HEK293 (cell line): ENCODE results near the gene JMJD4.

Experiments used
- GLIS2 ChIP-seq: fragments of 450-650 bp; formaldehyde crosslinking; IDR thresholded peaks from 2 replicates; pipeline ENCODE4 v1.5.1; 2016; ENCODE audit warnings: missing biosample characterization, missing genetic modification characterization
- HOXA7 ChIP-seq: sonication (generic); formaldehyde crosslinking; IDR thresholded peaks from 2 replicates; pipeline ENCODE4 v1.8.1; 2022; ENCODE audit warnings: missing genetic modification reagents, borderline replicate concordance
- KLF8 ChIP-seq: fragments of 450-650 bp; formaldehyde crosslinking; IDR thresholded peaks from 2 replicates; pipeline ENCODE4 v1.5.1; 2016; ENCODE audit warnings: missing biosample characterization, missing genetic modification characterization
- MZF1 ChIP-seq: fragments of 450-650 bp; formaldehyde crosslinking; IDR thresholded peaks from 2 replicates; pipeline ENCODE4 v1.5.1; 2017; ENCODE audit warnings: missing biosample characterization, missing genetic modification characterization, borderline replicate concordance
- SCRT1 ChIP-seq: fragments of 450-650 bp; formaldehyde crosslinking; IDR thresholded peaks from 2 replicates; pipeline ENCODE4 v1.5.1; 2016; ENCODE audit warnings: missing biosample characterization, missing genetic modification characterization, borderline replicate concordance
- WT1 ChIP-seq: fragments of 450-650 bp; formaldehyde crosslinking; IDR thresholded peaks from 2 replicates; pipeline ENCODE4 v1.5.1; 2016; ENCODE audit warnings: missing biosample characterization, missing genetic modification characterization
- ZBTB17 ChIP-seq: fragments of 450-650 bp; formaldehyde crosslinking; IDR thresholded peaks from 2 replicates; pipeline ENCODE4 v1.5.1; 2016; ENCODE audit warnings: missing biosample characterization, missing genetic modification characterization
- ZEB2 ChIP-seq: fragments of 450-650 bp; formaldehyde crosslinking; IDR thresholded peaks from 2 replicates; pipeline ENCODE4 v1.5.1; 2016; ENCODE audit warnings: missing biosample characterization, missing genetic modification characterization
- ZFP69B ChIP-seq: fragments of 450-650 bp; formaldehyde crosslinking; IDR thresholded peaks from 2 replicates; pipeline ENCODE4 v1.5.1; 2016; ENCODE audit warnings: missing biosample characterization, missing genetic modification characterization
- ZNF138 ChIP-seq: fragments of 450-650 bp; formaldehyde crosslinking; IDR thresholded peaks from 2 replicates; pipeline ENCODE4 v1.5.1; 2016; ENCODE audit warnings: missing biosample characterization, missing genetic modification characterization, borderline replicate concordance
- ZNF202 ChIP-seq: fragments of 450-650 bp; formaldehyde crosslinking; IDR thresholded peaks from 2 replicates; pipeline ENCODE4 v1.5.1; 2016; ENCODE audit warnings: missing biosample characterization, missing genetic modification characterization, borderline replicate concordance
- ZNF211 ChIP-seq: fragments of 450-650 bp; formaldehyde crosslinking; IDR thresholded peaks from 2 replicates; pipeline ENCODE4 v1.5.1; 2016; ENCODE audit warnings: low read depth, missing biosample characterization, missing genetic modification characterization
- ZNF266 ChIP-seq: fragments of 450-650 bp; formaldehyde crosslinking; IDR thresholded peaks from 2 replicates; pipeline ENCODE4 v1.5.1; 2016; ENCODE audit warnings: missing biosample characterization, missing genetic modification characterization, low read depth
- ZNF394 ChIP-seq: fragments of 450-650 bp; formaldehyde crosslinking; IDR thresholded peaks from 2 replicates; pipeline ENCODE4 v1.5.1; 2016; ENCODE audit warnings: missing biosample characterization, missing genetic modification characterization, mild to moderate bottlenecking, moderate library complexity, borderline replicate concordance
- ZNF423 ChIP-seq: fragments of 450-650 bp; formaldehyde crosslinking; IDR thresholded peaks from 2 replicates; pipeline ENCODE4 v1.5.1; 2016; ENCODE audit warnings: missing biosample characterization, missing genetic modification characterization
- ZNF529 ChIP-seq: fragments of 450-650 bp; formaldehyde crosslinking; IDR thresholded peaks from 2 replicates; pipeline ENCODE4 v1.5.1; 2017; ENCODE audit warnings: missing genetic modification characterization, missing biosample characterization; ENCODE audit not compliant: insufficient replicate concordance
- ZNF549 ChIP-seq: fragments of 450-650 bp; IDR thresholded peaks from 2 replicates; pipeline ENCODE4 v1.5.1; 2018; ENCODE audit warnings: missing biosample characterization, missing genetic modification characterization, mild to moderate bottlenecking, inconsistent platforms, moderate library complexity
- ZNF626 ChIP-seq: fragments of 450-650 bp; sonication (Bioruptor Pico); formaldehyde crosslinking; IDR thresholded peaks from 2 replicates; pipeline ENCODE4 v1.5.1; 2018; ENCODE audit warnings: missing biosample characterization, missing genetic modification characterization, inconsistent platforms
- ZNF660 ChIP-seq: fragments of 450-650 bp; IDR thresholded peaks from 2 replicates; pipeline ENCODE4 v1.5.1; 2018; ENCODE audit warnings: missing biosample characterization, mild to moderate bottlenecking, missing genetic modification characterization
- ZNF707 ChIP-seq: fragments of 450-650 bp; formaldehyde crosslinking; IDR thresholded peaks from 2 replicates; pipeline ENCODE4 v1.5.1; 2016; ENCODE audit warnings: missing biosample characterization, missing genetic modification characterization
- ZNF792 ChIP-seq: fragments of 450-650 bp; formaldehyde crosslinking; IDR thresholded peaks from 2 replicates; pipeline ENCODE4 v1.5.1; 2016; ENCODE audit warnings: missing biosample characterization, missing genetic modification characterization
- TF ChIP-seq, protein P1 (sequence below): fragments of 450-650 bp; formaldehyde crosslinking; IDR thresholded peaks from 2 replicates; pipeline ENCODE4 v1.5.1; 2016; ENCODE audit warnings: missing biosample characterization, missing genetic modification characterization
- TF ChIP-seq, protein P2 (sequence below): fragments of 450-650 bp; formaldehyde crosslinking; IDR thresholded peaks from 2 replicates; pipeline ENCODE4; 2016; ENCODE audit warnings: missing biosample characterization, missing genetic modification characterization
- TF ChIP-seq, protein P3 (sequence below): fragments of 450-650 bp; formaldehyde crosslinking; IDR thresholded peaks from 2 replicates; pipeline ENCODE4 v1.5.1; 2016; ENCODE audit warnings: missing biosample characterization, missing genetic modification characterization
- TF ChIP-seq, protein P4 (sequence below): fragments of 450-650 bp; formaldehyde crosslinking; IDR thresholded peaks from 2 replicates; pipeline ENCODE4 v1.5.1; 2016; ENCODE audit warnings: missing biosample characterization, missing genetic modification characterization
- TF ChIP-seq, protein P5 (sequence below): fragments of 450-650 bp; formaldehyde crosslinking; IDR thresholded peaks from 2 replicates; pipeline ENCODE4 v1.5.1; 2017; ENCODE audit warnings: missing biosample characterization, mild to moderate bottlenecking, missing genetic modification characterization, moderate library complexity
- TF ChIP-seq, protein P6 (sequence below): fragments of 450-650 bp; formaldehyde crosslinking; IDR thresholded peaks from 2 replicates; pipeline ENCODE4 v1.5.1; 2016; ENCODE audit warnings: missing biosample characterization, missing genetic modification characterization
- TF ChIP-seq, protein P7 (sequence below): fragments of 450-650 bp; formaldehyde crosslinking; IDR thresholded peaks from 2 replicates; pipeline ENCODE4 v1.5.1; 2016; ENCODE audit warnings: missing biosample characterization, missing genetic modification characterization

Gene JMJD4

DNA sequence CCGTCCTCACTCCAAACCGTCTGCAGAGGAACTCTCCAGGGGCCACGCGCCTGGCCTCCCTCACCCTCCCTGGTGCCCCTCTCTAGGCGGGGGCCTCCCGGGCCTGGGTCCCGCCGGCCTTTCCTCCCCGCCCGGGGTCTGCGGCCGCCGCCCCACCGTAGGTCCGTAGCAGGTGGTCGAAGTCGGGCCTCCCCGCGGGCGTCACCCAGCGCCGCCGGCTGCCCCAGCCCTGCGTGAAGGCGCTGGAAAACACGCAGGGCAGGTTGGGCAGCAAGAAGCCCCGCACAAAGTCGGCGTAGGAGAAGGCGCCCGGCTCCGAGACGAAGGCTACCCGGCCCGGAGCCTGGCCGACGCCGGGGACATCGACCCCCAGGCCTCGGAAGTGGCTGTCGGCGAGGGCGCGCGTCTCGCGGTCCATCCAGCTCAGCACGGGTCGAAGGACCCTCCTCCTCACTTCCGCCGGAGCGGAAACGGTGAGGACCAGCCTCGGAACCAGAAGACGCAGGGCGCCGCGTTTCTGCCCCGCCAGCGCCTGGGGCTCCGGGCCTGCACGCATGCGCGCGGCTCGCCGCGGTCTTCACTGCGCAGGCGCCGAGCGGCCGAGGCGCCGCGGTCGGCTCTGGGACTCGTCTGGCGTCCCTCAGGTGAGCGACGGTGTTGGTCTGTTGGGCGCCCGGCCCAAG, at the start of gene JMJD4, which contains the start of gene SNAP47 (continued):
- TF ChIP-seq, protein P1, sequence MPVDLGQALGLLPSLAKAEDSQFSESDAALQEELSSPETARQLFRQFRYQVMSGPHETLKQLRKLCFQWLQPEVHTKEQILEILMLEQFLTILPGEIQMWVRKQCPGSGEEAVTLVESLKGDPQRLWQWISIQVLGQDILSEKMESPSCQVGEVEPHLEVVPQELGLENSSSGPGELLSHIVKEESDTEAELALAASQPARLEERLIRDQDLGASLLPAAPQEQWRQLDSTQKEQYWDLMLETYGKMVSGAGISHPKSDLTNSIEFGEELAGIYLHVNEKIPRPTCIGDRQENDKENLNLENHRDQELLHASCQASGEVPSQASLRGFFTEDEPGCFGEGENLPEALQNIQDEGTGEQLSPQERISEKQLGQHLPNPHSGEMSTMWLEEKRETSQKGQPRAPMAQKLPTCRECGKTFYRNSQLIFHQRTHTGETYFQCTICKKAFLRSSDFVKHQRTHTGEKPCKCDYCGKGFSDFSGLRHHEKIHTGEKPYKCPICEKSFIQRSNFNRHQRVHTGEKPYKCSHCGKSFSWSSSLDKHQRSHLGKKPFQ (tag by site-specific recombination) = no peak
- TF ChIP-seq SCRT1 (no peak), ZNF138 (tag by site-specific recombination) (no peak), WT1 (tag by site-specific recombination) (peak; percentile 77), ZNF792 (peak; percentile 38; the same call in 1 of the 2 replicates), ZNF423 (peak; percentile 18), ZNF660 (tag by site-specific recombination) (no peak; the same call in 1 of the 2 replicates), HOXA7 (CRISPR knock-in tag) (no peak; the same call in 1 of the 2 replicates), ZNF211 (no peak), ZBTB17 (tag by site-specific recombination) (peak; percentile 87; the same call in 1 of the 2 replicates), ZNF626 (no peak; the same call in 1 of the 2 replicates), ZNF707 (no peak), ZNF266 (tag by site-specific recombination) (peak; percentile 9; the same call in 1 of the 2 replicates), KLF8 (peak; percentile 96), ZEB2 (peak; percentile 91), ZNF202 (tag by site-specific recombination) (no peak), ZNF529 (no peak), ZNF549 (tag by site-specific recombination) (no peak), GLIS2 (tag by site-specific recombination) (peak; percentile 99), ZFP69B (tag by site-specific recombination) (peak; percentile 72), MZF1 (no peak; the same call in 1 of the 2 replicates), ZNF394 (tag by site-specific recombination) (peak; percentile 59; the same call in 1 of the 2 replicates)
- TF ChIP-seq, protein P2, sequence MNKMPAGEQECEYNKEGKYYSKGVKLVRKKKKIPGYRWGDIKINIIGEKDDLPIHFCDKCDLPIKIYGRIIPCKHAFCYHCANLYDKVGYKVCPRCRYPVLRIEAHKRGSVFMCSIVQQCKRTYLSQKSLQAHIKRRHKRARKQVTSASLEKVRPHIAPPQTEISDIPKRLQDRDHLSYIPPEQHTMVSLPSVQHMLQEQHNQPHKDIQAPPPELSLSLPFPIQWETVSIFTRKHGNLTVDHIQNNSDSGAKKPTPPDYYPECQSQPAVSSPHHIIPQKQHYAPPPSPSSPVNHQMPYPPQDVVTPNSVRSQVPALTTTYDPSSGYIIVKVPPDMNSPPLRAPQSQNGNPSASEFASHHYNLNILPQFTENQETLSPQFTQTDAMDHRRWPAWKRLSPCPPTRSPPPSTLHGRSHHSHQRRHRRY = peak; percentile 93
- TF ChIP-seq, protein P3, sequence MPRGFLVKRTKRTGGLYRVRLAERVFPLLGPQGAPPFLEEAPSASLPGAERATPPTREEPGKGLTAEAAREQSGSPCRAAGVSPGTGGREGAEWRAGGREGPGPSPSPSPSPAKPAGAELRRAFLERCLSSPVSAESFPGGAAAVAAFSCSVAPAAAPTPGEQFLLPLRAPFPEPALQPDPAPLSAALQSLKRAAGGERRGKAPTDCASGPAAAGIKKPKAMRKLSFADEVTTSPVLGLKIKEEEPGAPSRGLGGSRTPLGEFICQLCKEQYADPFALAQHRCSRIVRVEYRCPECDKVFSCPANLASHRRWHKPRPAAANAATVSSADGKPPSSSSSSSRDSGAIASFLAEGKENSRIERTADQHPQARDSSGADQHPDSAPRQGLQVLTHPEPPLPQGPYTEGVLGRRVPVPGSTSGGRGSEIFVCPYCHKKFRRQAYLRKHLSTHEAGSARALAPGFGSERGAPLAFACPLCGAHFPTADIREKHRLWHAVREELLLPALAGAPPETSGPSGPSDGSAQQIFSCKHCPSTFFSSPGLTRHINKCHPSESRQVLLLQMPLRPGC (tag by site-specific recombination) = peak; percentile 93
- TF ChIP-seq, protein P4, sequence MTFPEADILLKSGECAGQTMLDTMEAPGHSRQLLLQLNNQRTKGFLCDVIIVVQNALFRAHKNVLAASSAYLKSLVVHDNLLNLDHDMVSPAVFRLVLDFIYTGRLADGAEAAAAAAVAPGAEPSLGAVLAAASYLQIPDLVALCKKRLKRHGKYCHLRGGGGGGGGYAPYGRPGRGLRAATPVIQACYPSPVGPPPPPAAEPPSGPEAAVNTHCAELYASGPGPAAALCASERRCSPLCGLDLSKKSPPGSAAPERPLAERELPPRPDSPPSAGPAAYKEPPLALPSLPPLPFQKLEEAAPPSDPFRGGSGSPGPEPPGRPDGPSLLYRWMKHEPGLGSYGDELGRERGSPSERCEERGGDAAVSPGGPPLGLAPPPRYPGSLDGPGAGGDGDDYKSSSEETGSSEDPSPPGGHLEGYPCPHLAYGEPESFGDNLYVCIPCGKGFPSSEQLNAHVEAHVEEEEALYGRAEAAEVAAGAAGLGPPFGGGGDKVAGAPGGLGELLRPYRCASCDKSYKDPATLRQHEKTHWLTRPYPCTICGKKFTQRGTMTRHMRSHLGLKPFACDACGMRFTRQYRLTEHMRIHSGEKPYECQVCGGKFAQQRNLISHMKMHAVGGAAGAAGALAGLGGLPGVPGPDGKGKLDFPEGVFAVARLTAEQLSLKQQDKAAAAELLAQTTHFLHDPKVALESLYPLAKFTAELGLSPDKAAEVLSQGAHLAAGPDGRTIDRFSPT = peak; percentile 44; the same call in 1 of the 2 replicates
- TF ChIP-seq, protein P5, sequence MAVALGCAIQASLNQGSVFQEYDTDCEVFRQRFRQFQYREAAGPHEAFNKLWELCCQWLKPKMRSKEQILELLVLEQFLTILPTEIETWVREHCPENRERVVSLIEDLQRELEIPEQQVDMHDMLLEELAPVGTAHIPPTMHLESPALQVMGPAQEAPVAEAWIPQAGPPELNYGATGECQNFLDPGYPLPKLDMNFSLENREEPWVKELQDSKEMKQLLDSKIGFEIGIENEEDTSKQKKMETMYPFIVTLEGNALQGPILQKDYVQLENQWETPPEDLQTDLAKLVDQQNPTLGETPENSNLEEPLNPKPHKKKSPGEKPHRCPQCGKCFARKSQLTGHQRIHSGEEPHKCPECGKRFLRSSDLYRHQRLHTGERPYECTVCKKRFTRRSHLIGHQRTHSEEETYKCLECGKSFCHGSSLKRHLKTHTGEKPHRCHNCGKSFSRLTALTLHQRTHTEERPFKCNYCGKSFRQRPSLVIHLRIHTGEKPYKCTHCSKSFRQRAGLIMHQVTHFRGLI (tag by site-specific recombination) = no peak; the same call in none of the 2 replicates
- TF ChIP-seq, protein P6, sequence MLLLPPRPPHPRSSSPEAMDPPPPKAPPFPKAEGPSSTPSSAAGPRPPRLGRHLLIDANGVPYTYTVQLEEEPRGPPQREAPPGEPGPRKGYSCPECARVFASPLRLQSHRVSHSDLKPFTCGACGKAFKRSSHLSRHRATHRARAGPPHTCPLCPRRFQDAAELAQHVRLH (tag by site-specific recombination) = peak; percentile 95
- TF ChIP-seq, protein P7, sequence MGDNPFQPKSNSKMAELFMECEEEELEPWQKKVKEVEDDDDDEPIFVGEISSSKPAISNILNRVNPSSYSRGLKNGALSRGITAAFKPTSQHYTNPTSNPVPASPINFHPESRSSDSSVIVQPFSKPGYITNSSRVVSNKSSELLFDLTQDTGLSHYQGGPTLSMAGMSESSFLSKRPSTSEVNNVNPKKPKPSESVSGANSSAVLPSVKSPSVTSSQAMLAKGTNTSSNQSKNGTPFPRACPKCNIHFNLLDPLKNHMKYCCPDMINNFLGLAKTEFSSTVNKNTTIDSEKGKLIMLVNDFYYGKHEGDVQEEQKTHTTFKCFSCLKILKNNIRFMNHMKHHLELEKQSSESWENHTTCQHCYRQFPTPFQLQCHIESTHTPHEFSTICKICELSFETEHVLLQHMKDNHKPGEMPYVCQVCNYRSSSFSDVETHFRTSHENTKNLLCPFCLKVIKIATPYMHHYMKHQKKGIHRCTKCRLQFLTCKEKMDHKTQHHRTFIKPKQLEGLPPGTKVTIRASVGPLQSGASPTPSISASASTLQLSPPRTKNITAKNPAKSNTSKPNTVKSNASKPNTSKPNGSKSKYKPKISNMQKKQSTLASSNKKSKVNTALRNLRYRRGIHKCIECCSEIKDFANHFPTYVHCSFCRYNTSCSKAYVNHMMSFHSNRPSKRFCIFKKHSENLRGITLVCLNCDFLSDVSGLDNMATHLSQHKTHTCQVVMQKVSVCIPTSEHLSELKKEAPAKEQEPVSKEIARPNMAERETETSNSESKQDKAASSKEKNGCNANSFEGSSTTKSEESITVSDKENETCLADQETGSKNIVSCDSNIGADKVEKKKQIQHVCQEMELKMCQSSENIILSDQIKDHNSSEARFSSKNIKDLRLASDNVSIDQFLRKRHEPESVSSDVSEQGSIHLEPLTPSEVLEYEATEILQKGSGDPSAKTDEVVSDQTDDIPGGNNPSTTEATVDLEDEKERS (tag by site-specific recombination) = peak; percentile 85; the same call in 1 of the 2 replicates
